Gastroesophageal sphincter (tissue), 4 donors: ENCODE data around the gene HLA-DQB2. TPM values are rescaled to one million over a fixed set of nuclear protein-coding genes. Genes with fewer than 3 reads are reported as not detected.
"Not testable (repeated sequence)": the region's sequence is repeated elsewhere in the genome, so short reads cannot be mapped to it uniquely, and the experiment has no call there.

Experiments used
- ATAC-seq: fragments of 150-250 bp; one replicate; pipeline ENCODE4 v1.9.1; 2016; ENCODE audit warnings: mild to moderate bottlenecking, moderate library complexity
- H3K27ac ChIP-seq, 4 donors: fragments of 200-600 bp; sonication (generic) in 3 of 4; 1 replicate in 3 of 4; 2 replicates in 1 of 4; pipeline ENCODE4 v1.5.1; 2016 to 2019
- H3K27me3 ChIP-seq: fragments of 200-600 bp; sonication (generic); one replicate; pipeline ENCODE4 v1.5.1; 2019
- H3K36me3 ChIP-seq, 2 donors: fragments of 200-600 bp; sonication (generic); one replicate each; pipeline ENCODE4 v1.5.1; 2019; ENCODE audit warnings: control low read depth in 1 of 2
- H3K4me1 ChIP-seq, 3 donors: fragments of 200-600 bp; sonication (generic); 1 replicate in 2 of 3; 2 replicates in 1 of 3; pipeline ENCODE4 v1.5.1; 2016 to 2019; ENCODE audit warnings: control low read depth in 2 of 3
- H3K4me3 ChIP-seq, 2 donors: fragments of 200-600 bp; sonication (generic); one replicate each; pipeline ENCODE4 v1.5.1; 2019; ENCODE audit warnings: mild to moderate bottlenecking in 1 of 2, moderate library complexity in 1 of 2
- H3K9me3 ChIP-seq, 3 donors: fragments of 200-600 bp; sonication (generic); one replicate each; pipeline ENCODE4 v1.5.1; 2017 to 2019; ENCODE audit warnings: control low read depth in 2 of 3
- EP300 ChIP-seq: sonication (generic); formaldehyde crosslinking; IDR thresholded peaks from one replicate; pipeline ENCODE4 v1.6.1; 2017; ENCODE audit warnings: antibody characterized with exemption, mild to moderate bottlenecking
- POLR2A ChIP-seq, 2 donors: fragments of 450-650 bp; IDR thresholded peaks; one replicate each; pipeline ENCODE4 v1.6.1; 2017; ENCODE audit warnings: antibody characterized with exemption in 2 of 2, mild to moderate bottlenecking in 2 of 2, moderate library complexity in 1 of 2
- POLR2AphosphoS5 ChIP-seq: sonication (generic); formaldehyde crosslinking; IDR thresholded peaks from one replicate; pipeline ENCODE4 v1.6.1; 2017; ENCODE audit warnings: antibody characterized with exemption
- WGBS, 2 donors: methylation state at CpG; one replicate each; pipeline ENCODE4 v1.1.5; 2018; ENCODE audit warnings: low coverage in 1 of 2; 5-methylcytosine and 5-hydroxymethylcytosine counted together
- total RNA-seq, 4 donors: library from RNA; depleted of rRNA; stranded (reverse); fragments of >200 nt; gene quantifications; one replicate each; pipeline ENCODE4 v1.1.0, GENCODE V29; 2016
- TF ChIP-seq, protein P1 (sequence below), 4 experiments: fragments of 200-600 bp in 2 of 4; fragments of 450-650 bp in 2 of 4; sonication (generic) in 1 of 4; IDR thresholded peaks; one replicate each; pipeline ENCODE4 v1.5.1; 2017 to 2019; ENCODE audit warnings: antibody characterized with exemption in 4 of 4, mild to moderate bottlenecking in 2 of 4, moderate library complexity in 2 of 4

HLA-DQB2 gene
- total RNA-seq, 4 donors from 2014 or later = 0.54 to 1.1 TPM; not detected in 2

DNA sequence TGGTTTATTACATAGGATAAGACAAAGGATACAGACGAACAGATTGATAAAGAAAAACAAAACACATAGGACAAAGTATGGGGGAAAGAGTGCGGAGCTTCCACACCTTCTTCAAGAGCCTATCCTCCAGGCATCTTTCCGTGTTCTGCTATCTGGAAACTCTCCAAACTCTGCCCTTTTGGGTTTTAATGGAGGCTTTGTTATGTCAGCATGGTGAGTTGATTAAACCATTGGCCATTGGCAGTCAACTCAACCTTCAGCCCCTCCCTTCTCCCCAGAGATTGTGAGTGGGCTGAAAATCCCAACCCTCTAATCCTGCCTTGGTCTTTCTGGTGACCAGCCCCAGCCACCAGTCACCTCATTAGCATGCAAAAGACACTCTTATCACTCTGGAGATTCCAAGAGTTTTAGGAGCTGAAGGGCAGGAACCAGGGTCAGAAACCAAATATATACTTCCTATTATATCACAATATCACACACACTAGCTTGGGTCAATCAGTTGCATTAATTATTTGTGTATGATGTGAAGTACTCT is 29.6 kb upstream of the HLA-DQB2 start:
- H3K4me3 ChIP-seq = no peak overlapping the region
- no peaks in the 10 kb centered on the region for H3K36me3 ChIP-seq
- no peak overlapping the region for H3K27ac ChIP-seq
- H3K27me3 ChIP-seq = peaks cover 71% of the 10 kb centered on the region
- peaks cover 0 to 10% (median 2%) of the 10 kb centered on the region in 3 donors for H3K4me1 ChIP-seq
- 36 to 76% methylated on average over 3 of the region's 3 CpGs for WGBS, 2 donors
- H3K9me3 ChIP-seq = no peaks in the 10 kb centered on the region
- no peak for TF ChIP-seq POLR2AphosphoS5
- TF ChIP-seq EP300 = no peak
- TF ChIP-seq POLR2A (IDR thresholded peaks at IDR 0.05) = no peak
- TF ChIP-seq, protein P1, sequence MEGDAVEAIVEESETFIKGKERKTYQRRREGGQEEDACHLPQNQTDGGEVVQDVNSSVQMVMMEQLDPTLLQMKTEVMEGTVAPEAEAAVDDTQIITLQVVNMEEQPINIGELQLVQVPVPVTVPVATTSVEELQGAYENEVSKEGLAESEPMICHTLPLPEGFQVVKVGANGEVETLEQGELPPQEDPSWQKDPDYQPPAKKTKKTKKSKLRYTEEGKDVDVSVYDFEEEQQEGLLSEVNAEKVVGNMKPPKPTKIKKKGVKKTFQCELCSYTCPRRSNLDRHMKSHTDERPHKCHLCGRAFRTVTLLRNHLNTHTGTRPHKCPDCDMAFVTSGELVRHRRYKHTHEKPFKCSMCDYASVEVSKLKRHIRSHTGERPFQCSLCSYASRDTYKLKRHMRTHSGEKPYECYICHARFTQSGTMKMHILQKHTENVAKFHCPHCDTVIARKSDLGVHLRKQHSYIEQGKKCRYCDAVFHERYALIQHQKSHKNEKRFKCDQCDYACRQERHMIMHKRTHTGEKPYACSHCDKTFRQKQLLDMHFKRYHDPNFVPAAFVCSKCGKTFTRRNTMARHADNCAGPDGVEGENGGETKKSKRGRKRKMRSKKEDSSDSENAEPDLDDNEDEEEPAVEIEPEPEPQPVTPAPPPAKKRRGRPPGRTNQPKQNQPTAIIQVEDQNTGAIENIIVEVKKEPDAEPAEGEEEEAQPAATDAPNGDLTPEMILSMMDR (IDR thresholded peaks at IDR 0.05) = no peak
- ATAC-seq = no peak

- H3K4me1 ChIP-seq = no peaks in the 10 kb centered on the region
- H3K36me3 ChIP-seq = no peaks in the 10 kb centered on the region
- no peak for ATAC-seq
- H3K9me3 ChIP-seq = no peaks in the 10 kb centered on the region
- no peak overlapping the region for H3K4me3 ChIP-seq
- no peak for TF ChIP-seq EP300
- TF ChIP-seq, protein P1 (IDR thresholded peaks at IDR 0.05) = no peak
- TF ChIP-seq POLR2AphosphoS5 = no peak
- TF ChIP-seq POLR2A (IDR thresholded peaks at IDR 0.05) = no peak
- no peak overlapping the region for H3K27ac ChIP-seq
- peaks cover 56% of the 10 kb centered on the region for H3K27me3 ChIP-seq
- 60 to 63% methylated on average over 2 of the region's 2 CpGs for WGBS, 2 donors
Measured at GRCh38 chr6:32790306-32790705, 27.0 kb upstream of the HLA-DQB2 start.

DNA sequence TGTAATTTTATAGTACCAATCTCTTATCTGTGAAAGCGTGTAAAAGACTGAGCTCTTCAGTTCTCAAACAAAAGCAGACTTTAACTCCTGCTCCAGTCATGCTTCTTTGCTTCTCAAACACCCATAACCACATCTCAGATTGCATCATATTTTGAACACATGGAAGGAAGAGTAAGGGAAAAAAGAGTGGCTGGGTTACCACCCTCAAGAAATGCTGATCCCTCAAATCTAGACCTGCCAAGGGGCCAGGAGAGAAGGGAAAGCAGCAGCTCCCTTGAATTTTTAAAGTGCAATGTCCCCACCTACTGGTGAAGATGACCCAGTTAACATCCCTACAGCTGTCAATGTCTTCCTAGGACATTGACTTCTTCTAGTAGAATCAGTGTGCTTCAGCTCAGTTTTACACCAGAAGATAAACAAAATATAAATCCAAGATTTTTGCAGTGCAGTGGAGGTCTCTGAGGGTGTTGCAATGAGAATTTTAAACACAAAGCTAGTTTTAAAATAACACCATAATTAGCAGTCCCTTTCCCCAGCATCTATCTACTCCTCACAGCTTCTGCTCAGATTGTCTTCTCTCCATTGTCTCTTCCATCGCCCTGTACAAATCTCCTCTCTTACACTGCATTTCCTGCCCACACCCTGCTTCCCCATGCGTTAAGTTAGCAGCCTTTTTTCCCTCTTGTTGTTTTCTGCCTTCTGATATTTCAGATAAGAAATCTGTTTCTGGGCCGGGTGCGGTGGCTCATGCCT is 22.6 kb upstream of the HLA-DQB2 start:
- H3K27ac ChIP-seq = no peak overlapping the region
- H3K36me3 ChIP-seq = no peaks in the 10 kb centered on the region
- H3K4me1 ChIP-seq = no peaks in the 10 kb centered on the region
- WGBS, 2 donors = 31 to 47% methylated on average over 3 to 5 of the region's 5 CpGs
- TF ChIP-seq, protein P1 (IDR thresholded peaks at IDR 0.05) = peak; percentile 9 to 54 (median 42)
- no peak for TF ChIP-seq POLR2A (IDR thresholded peaks at IDR 0.05)
- TF ChIP-seq POLR2AphosphoS5 = no peak
- peaks cover 19% of the 10 kb centered on the region for H3K27me3 ChIP-seq
- peak; percentile 71 for ATAC-seq
- H3K4me3 ChIP-seq = no peak overlapping the region
- peaks cover 0 to 12% (median 0%) of the 10 kb centered on the region in 3 donors for H3K9me3 ChIP-seq

- H3K27ac ChIP-seq, H3K27me3 ChIP-seq, ATAC-seq, H3K36me3 ChIP-seq, H3K4me3 ChIP-seq, H3K4me1 ChIP-seq: not testable (repeated sequence)
- peaks cover 0 to 12% (median 0%) of the 10 kb centered on the region in 3 donors for H3K9me3 ChIP-seq
Measured at GRCh38 chr6:32782923-32783322, 19.6 kb upstream of the HLA-DQB2 start.

DNA sequence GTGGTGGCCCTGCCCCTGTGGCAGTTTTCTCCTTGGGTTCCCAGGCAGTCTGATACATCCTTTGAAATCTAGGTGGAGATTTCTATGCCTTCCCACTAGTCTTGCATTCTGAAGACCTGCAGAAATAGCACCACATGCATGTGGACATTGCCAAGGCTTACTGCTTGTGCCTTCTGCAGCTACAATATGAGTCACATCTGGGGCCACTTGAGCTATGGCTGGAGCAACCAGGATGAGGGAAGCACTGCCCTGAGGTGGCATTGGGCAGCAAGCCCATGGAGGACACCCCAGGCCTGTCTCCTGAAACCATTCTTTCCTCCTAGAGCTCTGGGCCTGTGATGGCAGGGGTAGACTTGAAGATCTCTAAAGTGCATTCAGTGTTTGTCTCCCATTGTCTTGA is 15.7 kb upstream of the HLA-DQB2 start:
- Histone ChIP-seq H3K27me3 (peaks cover 6% of the 10 kb centered on the region), H3K4me3 (no peak overlapping the region), H3K36me3 (no peaks in the 10 kb centered on the region), H3K4me1 (no peaks in the 10 kb centered on the region), H3K27ac (no peak overlapping the region), H3K9me3 (peaks cover 0 to 12% (median 0%) of the 10 kb centered on the region in 3 donors)
- ATAC-seq = no peak
- no peak for TF ChIP-seq POLR2A (IDR thresholded peaks at IDR 0.05)
- no peak for TF ChIP-seq EP300
- TF ChIP-seq POLR2AphosphoS5 = no peak
- TF ChIP-seq, protein P1 (IDR thresholded peaks at IDR 0.05) = no peak
